ENCODE results near the gene BEGAIN. TPM values are rescaled to one million over a fixed set of nuclear protein-coding genes. Genes with fewer than 3 reads are reported as not detected.

Gene BEGAIN
- total RNA-seq, 1 experiment from 2014 or later = 1.5 TPM

DNA sequence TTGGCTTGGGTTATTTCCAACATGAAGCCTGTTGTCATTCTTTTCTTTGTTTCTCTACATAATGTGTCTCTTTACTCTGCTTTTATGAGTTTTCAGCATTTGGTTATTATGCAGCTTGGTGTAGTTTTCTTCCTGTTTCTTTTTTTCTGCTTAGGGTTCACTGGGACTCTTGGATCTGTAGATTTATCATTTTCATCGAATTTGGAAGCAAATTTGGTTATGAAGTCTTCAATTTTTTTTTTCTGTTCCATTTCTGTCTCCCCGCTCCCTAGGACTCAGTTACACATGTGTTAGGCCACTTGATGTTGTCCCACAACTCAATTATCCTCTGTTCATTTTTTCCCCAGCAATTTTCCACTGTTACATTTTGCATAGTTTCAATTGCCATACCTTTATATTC is 13.8 kb upstream of the BEGAIN start:
- no peak for DNase-seq (ENCODE audit: low spot score)

DNA sequence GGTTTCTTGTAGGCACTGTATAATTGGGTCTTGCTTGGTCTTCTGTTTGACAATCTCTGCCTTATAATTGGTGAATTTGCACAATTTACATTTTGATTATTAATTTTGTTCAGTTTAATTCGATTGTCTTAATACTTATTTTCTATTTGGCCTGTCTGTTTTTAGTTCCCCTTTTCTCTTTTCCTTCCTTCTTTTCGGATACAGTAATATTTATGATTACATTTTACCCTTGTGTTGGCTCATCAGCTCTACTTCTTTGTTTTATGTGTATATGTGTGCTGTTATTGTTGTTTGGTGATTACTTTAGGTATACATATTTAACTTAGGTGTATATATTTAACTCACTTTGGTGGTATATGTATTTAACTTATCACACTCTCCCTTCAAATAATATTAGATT is 12.8 kb upstream of the BEGAIN start:
- no peak for DNase-seq (ENCODE audit: low spot score)

DNA sequence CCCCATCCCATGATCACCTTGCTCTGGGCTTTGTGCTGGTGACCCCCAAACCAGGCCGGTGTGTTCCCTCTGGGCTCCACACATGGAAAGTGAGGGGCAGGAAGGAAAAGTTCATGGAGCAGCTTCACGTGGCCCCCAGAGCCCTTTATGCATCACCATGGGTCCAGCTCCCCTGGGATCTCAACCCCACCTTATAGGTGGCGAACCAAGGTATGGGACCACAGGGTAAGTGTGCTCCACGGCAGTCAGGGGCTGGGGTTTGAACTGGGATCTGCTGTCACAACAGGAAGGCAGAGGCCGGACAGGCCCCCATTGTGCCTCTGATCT is 7.4 kb upstream of the BEGAIN start:
- DNase-seq (ENCODE audit: low spot score) = no peak

DNA sequence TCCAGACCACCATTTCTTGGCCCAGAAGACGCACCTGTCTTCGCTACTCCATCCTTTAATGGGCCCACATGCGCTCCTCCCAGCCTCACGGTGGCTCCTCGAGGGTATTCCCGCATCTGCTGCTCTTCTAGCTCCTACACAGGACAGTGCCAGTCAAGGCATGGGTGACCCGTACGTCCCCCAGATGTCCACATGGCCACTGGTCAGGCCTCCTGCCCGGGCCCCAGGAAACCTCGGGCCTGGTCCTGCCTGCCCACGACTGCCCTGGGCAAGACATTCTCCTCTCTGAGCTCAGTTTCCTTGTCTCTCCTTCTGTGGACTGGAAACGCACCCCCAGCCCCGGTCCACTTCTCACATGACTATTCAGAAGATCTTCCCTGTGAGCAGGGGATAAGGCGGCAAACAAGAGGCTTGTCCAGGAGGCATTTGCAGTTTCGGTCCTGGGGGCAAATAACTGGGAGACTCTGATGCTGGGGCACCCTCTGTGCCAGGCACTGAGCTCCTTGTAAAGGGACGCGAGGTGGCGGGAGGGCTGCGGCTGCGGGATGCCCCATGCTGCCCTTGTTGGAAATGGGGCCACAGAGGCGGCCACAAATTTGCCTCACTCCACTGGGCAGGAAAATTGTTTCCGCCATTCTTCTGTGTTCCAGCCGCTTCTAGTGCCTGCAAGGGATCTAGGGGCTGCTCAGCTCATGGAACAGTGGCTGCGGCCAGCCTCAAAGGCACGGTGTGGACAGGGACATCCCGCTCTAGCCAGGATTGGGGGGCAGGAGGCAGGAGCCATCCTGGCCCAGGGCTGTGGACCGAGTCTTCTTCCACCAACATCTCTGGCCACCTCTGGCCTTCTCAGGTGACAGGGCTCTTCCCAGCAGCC is 6.8 kb upstream of the BEGAIN start:
- DNase-seq (ENCODE audit: low spot score) = no peak

DNA sequence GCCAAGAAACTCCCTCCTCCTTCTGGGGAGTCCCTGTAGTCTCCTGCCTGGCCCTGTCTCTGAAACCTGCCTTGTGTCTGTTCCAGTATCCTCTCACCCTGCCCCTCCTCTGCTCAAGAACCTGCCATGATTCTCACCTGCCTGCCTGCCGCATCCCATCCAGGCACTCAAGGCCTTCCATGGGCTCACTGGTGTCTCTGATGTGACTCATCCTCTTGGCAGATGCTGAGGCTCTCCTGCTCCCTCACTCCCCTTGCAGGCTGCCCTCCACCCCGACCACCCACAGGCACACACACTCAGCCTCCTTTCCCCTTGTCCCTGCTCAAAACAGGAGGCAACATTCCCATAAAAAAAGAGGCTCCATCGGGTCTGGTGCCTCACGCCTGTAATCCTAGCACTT is 5.8 kb upstream of the BEGAIN start:
- no peak for DNase-seq (ENCODE audit: low spot score)

DNA sequence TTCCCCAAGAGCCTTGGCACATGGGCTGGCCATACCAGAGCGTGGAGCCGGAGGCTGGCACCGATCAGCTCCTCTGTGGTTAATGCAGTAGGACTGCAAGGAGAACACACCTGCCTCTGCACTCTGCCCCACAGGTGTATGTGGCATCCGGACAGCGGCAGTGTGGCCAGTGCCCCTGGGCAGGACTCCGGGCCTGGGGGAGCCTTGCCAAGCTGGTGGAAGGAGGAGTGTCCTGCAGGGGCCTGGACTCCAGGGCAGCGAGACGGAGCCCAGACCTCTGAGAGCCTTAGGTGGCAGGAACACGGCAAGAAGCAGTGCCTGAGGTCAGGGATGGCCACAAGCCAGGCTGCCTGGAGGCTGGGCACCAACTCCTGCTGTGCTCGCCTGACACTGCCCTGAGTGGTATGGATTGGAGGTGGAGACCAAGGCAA is 5.3 kb upstream of the BEGAIN start:
- DNase-seq (ENCODE audit: low spot score) = no peak

DNA sequence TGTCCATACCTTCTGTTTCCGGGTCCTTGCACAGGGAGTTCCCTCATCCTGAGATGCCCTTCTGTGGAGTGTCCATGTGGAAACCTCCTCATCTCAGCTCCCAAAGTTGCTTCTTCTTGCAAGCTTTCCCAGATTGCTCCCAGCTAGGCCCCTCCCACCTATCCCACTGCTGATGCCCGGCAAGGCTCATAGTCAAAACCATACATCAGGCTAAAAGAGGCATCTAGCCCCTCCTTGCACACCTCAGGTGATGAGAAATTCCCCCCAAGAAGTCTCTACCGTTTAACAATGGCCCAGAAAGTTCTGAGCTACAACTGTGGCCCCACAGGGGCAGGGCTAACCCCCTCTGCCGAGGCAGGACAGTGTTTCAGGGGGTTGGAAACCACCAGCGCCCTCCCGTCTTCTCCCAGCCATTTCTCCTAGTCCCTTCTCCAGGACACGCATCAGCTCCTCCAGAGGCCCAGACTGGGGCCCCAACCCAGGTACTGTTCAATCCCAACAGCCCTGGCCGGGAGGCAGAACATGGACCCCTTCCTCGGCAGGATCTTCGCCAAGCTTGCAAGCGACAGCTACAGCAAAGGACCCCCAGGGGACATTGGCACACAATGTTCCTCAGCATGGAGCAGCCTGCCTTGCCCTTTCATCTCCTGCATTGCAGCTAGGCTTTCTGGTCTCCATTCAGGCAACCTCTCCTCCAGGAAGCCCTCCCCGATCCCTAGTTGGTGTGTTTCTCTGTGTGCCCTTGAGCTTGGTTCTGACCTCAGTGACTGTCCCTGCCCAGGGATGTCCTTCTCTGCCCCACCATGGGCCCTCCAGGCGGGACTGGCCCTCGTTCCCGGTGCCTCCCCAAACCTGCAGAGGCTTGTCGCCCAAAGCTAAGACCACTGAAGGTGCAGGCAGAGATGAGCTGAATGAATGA is 4.5 kb upstream of the BEGAIN start:
- DNase-seq (ENCODE audit: low spot score) = no peak

DNA sequence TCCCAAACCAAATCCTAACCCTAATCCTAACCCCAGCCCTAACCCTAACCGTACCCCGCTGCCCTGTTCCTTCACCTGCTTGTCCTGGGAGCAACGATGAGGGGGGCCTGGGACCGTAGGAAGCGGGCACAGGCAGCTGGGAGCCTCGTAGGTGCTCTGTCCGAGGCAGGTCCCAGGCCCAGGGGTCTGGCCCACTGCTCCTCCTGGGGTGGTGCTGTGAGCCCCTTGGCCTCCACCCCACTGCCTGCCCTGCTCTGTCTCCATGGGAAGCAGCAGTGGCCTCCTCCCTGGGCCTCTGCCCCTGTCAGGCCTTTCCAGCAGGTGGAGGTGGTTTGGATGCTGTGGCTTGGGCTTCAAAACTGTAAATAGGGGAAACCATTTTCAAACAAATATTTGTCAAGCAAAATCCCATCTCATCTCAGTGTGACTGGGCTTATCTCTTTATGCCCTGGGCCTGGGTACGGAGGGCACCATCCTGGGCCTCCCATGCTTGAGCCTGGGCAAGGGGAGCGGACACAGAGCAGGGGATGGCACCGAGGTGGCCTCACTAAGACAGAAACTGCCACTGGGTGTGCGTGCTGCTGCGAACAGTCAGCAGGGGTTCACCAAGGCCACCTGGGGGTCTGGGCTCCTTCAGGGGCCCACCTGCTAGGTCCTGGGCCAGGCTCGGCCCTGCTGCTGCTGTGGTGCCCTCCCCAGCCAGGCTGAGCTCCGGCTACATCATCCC is 3.7 kb upstream of the BEGAIN start:
- no peak for DNase-seq (ENCODE audit: low spot score)

DNA sequence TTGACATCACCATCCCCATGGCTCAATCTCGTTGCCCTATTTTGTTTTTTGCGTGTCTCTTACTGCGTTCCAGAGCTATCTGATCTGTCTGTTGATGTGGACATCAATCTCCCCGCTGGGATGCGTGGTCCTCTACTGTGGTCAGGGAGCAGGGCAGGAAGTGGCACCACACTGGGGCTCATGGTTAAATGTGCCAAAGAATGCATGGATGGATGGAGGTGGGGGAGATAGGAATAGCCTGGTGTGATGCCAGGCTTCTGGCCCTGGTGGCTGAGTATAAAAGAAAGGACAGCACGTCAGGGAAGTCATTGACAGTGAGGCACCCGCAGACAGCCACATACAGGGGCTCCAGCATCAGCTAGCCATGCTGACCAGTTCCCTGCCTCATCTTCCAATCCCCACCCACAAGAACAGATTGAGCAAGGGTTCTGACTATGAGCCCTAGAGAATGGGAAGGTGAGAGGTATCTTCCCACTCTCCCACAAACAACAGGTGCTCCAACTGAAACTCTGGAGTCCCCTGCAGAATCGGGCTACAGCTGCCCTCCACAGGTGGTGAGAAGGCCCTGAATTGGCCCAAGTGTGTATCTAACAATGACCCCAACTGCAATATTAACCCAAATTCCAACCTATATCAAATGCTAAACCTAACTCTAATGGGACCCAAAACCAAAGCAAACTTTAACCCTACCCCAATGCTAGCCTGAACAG is 2.7 kb upstream of the BEGAIN start:
- no peak for DNase-seq (ENCODE audit: low spot score)

DNA sequence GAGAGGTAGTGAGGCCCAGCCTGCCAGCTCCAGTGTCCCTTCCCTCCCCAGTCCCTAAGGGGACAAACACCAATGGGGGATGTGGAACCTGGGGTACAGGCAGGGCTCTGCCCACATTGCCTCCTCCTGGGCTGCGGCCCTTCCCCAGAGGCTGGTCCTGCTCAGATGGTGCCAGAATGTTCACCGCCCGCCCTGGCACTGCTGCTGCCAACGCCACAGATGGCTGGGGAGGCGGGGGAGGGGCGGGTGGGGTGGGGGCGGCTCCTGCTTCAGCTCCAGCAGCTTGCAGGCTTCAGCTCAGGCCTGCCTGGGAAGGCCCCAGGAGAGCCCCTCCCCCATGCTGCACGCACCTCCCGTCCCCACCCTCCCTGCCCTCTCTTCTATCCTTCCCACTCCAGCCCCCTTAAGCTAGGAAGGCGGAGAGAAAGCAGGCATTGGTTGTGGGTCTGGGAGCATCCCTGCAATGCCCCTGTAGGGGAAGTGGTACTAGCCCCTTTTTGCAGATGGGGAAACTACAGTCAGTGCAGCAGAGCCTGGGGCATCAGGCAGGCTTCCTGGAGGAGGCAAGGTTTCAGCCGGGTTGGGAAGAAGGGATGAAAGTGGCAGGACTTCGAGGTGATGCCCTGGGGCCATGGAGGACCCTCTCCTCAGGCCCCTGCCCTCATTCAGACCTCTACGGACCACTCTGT is 2.0 kb upstream of the BEGAIN start:
- DNase-seq (ENCODE audit: low spot score) = no peak

DNA sequence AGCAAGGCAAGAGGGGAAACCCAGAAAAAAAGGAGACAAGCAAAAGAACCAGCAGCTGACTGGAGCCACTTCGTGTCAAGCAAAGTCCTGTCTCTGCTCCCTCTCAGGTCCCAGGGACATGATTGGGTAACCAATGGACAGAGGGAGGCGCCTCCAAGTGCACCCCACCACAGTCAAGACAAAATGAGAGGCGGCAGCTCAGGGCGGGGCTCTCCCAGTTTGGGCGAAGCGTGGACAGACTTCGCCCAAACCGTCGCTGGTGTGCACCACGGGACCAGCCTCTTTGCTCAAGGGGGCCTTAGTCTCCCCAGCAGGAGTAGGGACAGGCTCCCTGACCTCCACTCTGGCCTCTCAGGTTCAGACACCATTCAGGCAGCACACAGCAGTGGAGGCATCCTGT is 1.5 kb upstream of the BEGAIN start:
- DNase-seq (ENCODE audit: low spot score) = no peak

DNA sequence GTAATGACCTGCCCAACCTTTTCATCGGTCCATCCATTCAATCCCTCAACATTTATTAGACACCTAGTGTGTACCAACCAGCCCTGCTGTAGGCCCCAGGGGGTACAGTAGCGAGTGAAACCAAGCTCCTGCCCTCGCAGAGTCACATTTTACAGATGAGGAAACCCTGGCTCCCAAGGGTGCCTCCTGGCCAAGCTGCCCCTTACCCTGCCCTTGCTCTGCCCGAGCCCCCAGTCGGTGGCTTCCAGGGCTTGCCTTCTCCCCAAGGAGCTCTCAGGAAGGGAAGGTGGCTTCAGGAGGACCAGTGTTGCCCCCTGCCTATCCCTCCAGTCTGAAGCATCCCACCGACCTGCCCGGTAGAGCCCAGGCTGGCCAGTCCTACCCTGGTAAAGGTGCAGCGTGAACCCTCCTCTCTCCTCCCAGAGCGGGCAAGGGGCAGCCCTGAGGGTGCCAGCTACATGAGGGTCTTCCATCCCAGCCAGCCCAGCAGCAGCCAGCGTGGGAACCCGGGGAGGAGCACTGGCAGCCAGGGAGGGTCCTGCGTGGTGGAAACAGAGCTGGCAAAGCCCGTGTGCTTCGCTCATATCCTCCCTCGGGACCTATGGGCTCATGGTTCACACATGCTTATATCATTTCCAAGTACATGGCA is 670 bp upstream of the BEGAIN start:
- DNase-seq (ENCODE audit: low spot score) = no peak

DNA sequence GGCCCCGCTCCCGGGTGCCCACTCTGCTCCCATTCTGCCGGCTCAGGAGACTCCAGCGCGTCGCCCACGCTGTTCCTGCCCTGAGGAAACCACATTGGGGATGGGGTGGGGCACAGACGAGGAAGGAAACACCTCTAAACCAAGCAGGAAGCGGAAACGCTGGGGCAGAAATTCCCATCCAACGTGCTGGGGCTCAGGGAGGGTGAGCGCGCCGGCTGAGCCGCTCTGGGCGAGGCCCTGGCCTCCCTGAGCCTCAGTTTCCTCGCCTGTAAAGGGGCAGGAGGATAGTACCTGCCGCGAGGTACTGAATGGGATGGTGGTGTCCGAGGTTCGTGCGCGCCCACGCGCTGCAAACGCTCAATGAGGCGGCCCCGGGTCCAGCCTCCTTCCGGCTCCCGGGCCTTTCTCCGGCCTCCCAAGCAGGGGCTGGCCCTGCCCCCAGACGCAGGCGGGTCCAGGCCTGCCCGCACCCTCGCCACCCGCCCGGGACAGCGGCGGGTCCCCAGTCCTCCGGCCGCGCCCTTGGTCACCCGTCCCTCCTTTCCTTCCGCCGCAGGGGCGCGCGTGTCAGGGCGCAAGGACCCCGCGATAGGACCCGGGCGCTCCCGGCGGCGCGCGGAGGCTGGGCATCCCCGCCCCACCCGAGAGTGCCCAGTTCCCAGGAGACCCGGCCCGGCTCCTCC is 673 bp downstream of the BEGAIN start:
- peak; percentile 22 for DNase-seq (ENCODE audit: low spot score)

DNA sequence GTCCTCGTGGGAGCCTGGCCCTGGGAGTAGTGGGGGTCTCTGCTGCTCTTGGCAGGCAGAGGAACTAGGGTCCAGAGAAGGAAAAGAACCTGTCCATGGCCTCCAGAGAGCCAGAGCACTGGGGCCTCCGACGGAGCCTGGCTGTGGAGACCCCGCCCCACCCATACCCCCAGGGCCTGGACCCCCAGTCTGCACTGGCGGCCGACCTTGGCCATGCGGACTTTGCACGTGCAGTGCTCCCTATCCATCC is 1.1 kb downstream of the BEGAIN start:
- DNase-seq (ENCODE audit: low spot score) = no peak

DNA sequence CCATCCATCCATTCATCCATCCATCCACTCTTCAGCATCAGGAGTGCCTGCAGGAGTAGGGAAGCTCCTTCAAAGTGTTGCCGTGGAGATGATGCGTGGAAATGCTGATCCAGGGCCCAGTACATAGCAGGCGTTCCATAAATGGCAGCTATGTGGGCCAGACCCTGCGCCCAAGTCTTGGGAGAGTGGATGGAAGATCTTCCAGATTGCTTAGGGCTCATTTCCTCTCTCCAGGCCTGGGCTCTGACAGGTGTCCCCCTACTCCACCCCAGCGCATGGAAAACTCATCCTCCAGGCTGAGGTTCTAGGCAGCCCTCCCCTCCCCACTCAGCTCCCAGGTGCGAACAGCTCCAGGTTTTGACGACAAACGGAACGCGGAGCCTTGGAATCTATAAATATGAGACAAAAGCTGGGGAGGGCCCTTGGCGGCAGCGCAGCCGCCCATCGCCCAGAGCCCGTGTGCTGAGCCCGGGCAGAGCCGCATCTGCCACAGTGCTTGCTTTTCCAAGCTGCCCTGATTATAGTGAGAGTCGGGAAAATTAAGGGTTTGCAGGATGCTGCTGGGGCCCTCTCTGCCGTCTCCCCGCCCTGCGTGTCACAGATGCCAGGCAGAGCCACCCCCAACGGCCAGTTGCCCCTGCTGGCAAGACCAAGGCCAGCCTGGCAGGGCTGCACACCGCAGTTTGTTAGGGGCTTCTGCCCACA is 1.6 kb downstream of the BEGAIN start:
- no peak for DNase-seq (ENCODE audit: low spot score)

DNA sequence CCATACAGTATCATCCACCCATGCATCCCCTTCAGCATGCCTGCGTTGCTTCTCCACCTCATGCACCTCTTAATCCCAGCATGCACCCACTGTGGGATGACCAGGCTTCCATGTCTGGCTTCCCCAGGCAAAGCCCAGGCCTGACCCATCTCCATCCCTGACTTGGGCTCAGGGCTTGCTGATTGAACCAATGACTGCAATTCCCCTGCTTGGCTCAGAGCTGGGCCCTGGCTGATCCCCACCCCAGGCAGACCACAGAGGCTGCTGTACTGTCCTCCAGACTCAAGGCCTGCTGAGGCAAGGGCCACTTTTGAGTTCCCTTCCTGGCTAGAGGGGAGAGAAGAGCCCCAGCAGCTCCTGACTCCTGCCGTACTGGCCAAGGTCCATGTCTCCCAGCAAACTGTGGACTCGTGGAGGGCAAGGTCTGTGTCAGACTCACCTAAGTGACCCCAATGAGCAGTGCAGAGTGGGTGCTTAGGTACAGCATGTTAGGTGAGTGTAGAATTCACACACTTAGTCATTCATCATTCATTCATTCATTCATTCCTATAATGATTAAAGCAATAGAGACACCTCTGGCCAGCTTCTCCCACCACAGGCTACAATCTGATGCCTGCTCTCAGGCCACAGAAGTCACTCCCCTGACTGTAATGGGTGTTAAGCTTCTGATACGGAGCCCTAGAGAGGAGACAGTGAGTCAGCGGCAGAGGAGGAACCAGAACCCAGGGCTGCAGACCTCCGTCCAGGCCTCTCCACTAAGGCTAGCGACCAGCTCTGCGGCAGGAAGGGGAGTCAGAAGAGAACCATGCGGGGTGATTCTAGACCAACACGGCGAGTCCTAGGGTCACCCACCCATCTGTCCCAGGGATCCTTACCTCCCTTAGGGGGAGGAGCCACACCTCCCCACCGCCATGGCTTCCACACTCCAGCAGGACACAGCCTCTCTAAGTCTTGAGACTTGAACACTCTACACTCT is 2.9 kb downstream of the BEGAIN start:
- no peak for DNase-seq (ENCODE audit: low spot score)

DNA sequence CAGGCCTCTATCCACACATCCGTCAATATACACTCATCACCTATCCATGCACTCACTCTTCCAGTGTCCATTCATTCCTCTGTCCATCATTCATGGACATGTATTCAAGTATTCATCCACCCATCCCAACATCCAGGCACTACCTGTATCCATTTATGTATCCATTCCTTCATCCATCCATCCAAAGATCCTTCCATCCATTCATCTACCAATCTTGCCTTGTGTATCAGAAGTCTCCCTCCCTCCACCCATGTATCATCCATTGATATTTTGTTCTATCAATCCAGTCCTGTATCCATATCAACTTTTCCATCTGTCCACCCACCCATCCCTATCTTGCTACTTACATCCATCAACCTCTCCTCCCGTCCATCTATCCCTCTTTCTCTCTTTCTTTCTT is 4.0 kb downstream of the BEGAIN start:
- no peak for DNase-seq (ENCODE audit: low spot score)

DNA sequence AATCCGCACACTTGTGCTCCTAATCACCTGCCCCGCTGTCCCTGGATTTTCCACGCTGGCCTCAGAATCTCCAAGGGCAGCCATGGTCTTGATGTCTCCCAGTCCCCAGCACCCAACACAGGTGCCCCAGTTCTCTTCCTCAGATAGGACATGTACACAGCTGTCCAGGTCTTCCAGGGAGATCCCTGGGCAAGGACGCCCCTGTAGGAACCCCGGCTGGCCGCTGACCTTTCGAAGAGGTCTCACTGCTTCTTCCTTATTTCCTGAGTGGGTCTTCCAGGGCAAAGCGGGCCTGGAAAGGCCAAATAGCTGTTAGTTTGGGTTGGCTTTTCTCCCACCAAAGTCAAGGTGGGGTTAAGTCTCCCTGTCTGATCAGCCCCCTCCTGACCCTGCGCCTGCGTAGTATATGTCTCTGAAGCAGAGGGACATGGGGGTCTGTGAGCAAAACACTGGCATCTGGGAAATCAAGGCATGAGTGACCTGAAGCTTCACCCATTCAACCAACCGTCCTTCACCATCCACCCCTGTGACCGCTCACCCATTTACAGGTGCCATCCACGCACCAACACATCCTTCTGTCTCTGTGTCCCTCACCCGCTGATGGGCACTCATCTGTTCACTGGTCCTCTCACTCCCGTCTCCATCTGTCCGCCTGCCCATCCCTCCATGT is 4.6 kb downstream of the BEGAIN start:
- no peak for DNase-seq (ENCODE audit: low spot score)

Data from A172 (cell line).